Measurements from ENCODE around the gene CYB5R3.
"Not testable (repeated sequence)": the region's sequence is repeated elsewhere in the genome, so short reads cannot be mapped to it uniquely, and the experiment has no call there.

The CYB5R3 gene

DNA sequence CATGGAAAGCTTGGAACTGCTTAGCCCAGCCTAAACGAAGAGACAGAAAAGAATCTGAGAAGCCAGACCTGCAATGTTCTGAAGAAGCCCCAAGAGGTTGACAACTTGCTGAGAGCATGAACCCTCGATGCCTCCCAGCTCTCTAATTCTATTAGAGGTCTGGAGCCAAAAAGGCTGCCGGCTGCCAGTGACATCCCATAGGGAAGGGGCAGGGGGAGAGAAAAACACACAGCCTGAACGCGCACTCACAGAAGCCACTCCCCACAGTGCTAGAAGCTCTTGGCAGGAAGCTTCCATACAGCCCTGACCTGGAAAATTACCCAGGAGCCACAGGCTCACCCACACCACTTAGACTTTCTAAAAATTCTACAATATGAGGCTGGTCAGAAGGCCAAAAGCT, 52.9 kb downstream of the CYB5R3 start:
- DNase-seq = no peak

DNA sequence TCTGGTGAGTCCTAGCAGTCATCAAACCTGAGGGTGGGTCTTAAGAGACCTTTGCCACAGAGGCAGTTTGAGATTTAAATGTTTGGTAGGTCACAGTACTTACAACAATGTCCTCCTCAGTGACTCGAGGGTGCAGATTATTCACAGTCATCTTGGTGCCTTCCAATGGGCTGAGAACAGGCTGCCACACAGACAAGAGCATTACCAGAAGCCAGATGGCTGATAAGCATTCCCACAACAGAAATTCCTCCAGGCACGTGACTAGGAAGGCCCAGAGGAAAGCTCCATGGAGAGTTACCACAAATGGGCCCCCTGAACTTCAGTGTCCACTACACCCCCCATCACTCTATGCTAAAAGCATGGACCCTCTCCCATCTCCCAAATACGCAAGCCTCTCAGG, 53.8 kb downstream of the CYB5R3 start:
- DNase-seq = no peak

DNA sequence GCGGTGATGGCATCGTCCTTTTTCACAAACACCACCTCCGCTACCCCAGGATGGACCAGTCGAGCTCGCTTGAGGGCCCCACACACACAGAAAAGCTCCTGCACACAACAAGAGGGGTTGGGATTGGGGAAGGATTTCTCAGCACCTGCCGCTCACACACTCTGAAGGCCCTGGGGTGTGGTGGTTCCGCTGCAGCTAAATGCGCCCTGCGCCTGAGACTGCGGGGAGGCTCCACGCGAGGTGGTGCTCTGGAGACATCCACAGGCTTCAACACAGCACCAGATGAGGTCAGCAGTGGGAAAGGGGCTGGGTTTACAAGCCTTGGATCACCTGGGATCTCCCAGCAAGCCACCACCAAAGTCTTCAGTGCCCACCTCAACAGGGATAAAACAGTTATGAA, 57.2 kb downstream of the CYB5R3 start:
- no peak for DNase-seq

DNA sequence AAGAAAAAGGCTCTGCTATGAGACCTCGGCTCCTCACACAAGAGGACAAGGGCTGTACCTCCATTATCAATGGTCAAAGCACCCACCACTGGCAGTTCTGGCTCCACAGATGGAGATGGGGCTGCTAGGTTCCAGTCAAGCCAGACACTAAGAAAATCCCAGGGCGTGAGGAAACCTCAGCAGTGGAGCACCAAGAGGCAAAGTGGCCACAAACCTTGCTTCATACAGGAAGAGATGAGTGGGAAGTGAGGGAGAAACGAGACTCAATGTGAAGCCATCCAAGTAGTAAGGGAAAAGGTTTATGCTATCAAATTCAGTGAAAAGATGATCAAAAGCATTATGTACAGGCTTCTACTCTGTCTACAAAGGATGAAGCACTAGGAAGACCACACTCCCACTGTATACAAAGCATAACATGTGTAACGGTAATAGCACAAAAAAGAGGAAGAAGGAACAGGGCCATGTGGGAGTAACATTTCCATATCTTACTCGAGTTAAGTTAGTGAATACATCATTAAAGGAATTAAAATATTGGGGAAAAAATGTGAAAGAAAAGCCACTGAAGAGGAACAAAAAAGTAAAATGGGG, 61.5 kb downstream of the CYB5R3 start:
- DNase-seq = no peak

DNA sequence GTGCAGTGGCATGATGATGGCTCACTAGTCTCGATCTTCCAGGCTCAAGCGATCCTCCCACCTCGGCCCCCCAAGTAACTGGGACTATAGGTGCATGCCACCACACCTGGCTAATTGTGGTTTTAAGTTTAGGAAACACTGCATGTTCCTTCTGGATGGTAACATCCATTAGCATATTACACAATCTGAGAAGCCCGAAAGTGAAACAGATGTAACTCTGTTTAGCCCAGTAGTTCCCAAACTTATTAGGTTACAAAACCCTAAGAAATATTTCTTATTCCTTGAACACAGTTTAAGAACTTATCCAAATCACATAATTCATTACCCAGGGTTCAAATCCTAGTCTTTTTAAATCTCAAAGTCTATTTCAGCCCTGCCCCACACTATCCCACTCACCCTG, 62.8 kb downstream of the CYB5R3 start:
- no peak for DNase-seq

DNA sequence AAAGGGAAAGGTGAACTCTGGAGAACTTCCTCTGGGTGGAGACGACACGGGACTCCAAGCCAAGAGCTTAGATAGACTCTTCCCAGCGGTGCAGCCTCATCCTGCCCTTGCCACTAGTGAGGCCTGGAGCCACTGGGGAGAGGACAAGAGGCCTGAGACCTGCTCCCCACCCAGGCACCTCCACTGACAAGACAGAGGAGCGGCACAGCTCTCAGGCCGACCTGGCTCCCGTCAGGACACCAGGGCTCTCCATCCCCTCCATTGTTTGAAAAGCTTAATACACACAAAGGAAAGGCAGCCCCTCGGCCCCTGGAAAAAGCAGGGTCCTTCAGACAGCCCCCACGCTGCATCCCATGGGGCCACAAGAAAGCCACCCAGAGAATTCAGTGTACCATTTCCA, 64.1 kb downstream of the CYB5R3 start:
- no peak for DNase-seq

DNA sequence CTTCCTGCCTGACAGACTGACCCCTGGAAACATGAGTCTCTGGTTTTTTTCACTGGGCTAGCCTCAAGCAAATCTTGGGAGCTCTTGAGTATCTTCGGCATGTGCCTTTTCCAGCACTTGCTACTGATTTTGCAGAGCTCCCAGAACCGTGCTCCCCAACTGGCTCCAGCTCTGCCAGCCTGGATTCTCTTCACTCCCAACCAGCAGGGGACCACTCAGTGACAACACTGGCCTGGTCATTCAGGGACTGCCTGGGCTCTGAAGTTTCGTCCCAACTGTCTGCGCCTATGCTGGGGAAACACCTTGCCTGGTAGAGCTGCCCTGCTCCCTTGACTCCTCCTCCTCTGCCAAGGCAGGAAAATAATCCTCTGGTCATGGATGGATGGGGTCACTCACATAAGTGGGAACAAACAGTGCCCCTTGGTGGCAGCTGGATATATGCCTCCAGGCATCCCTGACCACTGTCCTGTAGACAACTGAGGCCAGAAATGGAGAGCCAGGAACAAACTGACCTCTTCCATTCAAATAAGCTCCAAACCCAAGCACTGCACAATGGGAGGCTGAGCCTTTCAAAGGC, 64.7 kb downstream of the CYB5R3 start:
- no peak for DNase-seq

DNA sequence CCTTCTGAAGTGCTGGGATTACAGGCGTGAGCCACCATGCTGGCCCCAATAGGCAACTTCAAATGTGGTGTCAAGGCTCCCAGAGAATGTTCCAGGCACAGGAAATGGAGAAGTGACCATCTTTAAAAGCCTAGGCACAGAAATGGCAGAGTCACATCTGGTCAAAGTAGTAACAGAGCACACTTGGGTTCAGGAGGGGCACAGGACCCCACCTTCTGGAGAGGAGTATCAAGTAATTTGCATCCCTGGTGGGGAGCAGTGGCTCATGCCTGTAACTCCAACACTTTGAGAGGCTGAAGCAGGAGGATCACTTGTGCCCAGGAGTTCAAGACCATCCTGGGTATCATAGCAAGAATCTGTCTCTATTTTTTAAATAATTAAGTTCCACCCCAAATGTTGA, 66.2 kb downstream of the CYB5R3 start:
- no peak for DNase-seq

DNA sequence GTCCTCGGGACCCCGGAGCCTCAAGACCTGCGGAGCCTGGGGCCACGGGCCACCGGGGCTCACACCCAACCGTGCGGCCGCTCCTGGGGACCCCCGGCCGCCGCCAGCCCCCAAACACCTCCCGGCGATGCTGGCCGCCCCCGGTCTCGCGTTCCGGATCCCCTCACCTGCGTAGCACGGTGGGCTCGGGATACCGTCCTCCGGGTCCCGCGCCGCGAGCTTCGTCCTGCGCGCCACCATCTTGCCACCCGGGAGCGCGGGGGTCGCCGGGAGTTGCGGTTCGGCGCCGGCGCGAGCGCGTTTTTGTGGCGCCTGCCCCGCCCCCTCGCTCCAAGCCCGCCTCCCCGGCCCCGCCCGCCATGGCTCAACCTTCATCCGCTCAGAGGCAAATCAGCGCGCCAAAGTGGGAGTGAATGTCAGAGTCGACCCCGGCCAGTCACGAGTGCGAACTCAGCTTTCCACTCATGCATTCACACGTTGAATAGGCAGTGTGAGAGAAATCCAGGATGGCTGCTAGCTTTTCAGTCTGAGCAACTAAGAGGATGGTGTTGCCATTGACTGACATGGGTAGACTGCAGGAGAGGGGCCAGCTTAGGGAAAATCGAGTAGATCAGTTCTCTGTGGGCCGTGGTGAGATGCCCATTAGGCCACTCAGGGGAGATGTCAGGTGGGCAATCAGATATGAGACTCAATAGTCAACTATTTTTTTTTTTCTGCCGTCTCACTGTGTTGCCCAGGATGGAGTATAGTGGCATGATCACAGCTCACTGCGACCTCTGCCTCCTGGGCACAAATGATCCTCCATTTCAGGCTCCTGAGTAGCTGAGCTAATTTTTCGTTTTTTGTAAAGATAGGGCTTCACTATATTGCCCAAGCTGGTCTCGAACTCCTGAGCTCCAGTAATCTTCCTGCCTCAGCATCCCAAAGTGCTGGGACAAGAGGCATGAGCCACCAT, 67.2 kb downstream of the CYB5R3 start:
- DNase-seq = peak; percentile 85

DNA sequence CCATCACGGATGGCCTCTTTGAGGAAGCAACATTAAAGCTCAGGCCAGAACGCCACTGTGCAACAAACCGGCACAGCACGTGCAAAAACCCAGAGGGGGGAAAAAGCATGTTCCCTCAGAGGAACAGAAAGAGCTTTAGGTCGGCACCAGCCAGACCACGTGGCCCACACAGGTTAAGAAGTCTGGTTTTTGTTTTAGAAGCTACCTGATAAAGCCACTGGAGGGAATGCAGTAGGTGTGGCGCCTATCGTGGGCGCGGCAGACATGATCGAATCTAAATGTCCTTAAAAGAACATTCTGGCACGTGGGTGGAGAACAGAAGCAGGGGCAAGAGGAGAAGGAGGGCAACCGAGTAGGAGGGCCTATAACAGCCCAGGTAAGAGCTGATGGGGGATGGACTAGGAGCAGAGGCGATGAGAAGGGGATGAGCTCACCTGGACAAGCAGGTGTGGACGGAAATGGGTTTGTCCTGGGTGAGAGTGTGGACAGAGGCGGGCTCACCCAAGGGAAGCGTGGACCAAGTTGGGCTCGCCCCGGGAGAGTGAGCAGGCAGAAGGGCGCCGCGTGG, 67.9 kb downstream of the CYB5R3 start:
- not testable (repeated sequence) for DNase-seq

DNA sequence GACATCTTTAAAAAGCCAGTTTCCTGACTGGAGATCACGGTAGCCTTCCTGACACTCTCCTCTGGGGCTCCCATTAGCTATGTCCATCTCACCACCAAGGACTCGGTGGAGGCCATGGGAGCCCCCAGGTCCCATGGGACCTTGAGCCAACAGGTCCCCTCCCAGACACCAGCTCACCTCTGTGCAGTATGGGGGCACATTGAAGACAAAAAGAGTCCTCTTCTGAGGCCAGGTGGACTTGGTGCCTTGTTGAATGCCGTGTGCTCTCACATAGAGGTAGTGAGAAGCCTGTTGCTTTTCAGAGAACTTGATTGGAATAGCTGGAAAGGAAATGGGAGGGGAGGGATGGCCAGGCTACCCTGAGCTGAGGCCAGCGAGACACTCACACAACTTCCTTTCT, 69.2 kb downstream of the CYB5R3 start:
- DNase-seq = not testable (repeated sequence)

DNA sequence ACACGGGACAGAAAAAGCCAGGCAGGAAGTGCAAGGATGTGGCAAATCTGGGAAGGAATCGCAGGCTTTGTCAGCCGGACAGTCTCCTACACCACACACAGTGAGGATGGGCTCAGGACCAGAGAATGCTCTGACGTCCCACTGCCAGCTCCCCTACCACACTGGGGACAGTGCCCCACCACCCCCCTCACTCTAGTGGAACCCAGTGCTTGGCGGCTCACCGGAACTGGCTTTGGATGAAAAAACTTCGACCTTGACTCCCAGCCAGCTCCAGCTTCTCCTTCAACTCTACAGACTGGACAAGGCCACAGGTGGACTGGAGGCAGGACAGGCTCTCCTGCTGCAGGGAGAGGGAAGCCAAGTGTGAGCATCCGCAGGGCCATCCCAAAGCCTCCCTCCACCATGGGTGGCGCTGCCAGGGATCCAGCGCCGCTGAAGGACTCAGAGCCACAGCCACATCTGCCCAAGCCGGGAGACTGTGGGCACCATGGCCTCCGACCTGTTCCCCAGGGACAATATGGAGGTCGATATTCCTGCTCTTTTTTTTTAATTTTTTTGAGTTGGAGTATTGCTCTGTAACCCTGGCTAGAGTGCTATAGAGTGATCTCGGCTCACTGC, 71.5 kb downstream of the CYB5R3 start:
- DNase-seq = no peak

DNA sequence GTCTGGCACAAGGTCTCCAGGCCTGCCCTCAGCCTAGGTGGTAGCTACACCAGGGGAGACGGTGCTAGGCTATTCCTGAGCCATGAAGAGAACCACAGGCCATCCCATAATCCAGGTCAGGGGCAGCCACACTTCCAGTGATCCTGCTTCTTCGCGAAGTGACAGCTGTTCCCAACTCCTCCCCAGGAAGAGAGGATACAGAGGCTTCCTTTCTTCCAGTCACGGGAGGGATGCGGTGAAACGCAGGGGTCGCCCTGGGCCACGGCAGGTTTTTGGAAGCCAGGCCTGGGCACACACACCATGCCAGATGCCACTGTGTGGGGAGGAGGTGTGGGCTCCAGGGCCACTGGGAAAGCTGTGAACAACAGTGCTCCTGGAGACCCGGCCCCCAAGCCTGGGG, 72.1 kb downstream of the CYB5R3 start:
- not testable (repeated sequence) for DNase-seq

DNA sequence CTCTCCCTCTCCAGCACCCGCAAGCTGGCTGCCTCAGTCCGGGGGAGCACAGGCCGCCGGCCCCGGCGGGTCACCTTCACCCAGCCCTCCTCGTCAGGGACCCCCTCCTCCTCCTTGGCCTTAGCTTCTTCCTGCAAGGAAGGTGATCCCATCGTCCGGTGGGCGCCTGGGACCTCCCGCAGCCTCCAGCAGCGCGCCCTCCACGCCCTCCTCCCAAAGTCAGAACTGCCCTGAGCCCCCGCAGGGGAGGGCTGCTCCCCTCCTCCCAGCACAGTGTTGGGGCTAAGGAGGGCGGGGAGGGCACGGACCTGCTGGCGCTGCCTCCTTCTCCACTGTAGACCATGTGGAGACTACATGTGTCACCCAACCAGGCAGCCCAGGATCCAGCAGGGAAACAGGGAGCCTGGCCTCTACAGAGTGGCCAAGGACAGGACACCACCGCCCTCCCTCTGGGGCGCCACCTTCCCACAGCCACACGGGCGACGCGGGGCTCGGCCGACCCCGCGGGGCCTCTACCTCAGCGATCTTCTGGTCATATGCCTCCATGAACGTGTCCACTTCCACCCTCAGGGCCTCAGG, 73.1 kb downstream of the CYB5R3 start:
- not testable (repeated sequence) for DNase-seq

DNA sequence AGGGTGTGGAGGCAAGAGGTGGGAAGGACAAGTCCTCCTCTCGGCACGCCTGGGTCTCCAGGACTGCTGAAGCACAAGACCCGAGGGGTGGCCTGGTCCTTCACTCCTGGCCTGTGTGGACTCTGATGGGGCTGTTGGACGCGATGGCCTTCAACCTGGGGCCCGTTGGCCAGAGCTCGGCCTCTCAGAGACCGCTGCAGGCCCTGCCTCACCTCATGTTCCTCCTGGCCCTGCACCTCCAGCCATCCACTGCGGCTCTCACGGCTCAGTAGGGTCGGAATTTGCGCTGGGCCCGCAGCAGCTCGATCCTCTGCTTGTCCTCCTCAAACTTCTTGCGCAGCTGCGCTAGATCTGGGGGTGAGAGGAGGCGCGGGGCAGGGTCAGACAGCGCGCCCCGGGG, 74.7 kb downstream of the CYB5R3 start:
- DNase-seq = not testable (repeated sequence)

DNA sequence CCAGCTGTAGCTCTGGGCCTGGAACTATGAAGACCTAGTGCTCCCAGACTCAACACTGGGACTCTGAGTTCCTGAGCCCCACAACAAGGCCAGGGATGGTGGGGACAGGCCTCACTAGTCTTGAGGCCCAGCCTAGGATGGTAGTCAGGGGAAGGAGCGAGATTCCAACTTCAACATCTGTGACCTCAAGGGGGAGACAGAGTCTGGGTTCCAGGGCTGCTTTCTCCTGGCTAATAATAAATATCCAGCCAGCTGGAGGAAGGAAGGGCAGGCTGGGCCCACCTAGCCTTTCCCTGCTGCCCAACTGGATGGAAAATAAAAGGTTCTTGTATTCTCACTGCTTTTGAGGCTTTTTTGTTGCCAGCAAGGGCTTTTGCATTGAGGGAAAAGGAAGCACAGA, 75.1 kb downstream of the CYB5R3 start:
- not testable (repeated sequence) for DNase-seq

DNA sequence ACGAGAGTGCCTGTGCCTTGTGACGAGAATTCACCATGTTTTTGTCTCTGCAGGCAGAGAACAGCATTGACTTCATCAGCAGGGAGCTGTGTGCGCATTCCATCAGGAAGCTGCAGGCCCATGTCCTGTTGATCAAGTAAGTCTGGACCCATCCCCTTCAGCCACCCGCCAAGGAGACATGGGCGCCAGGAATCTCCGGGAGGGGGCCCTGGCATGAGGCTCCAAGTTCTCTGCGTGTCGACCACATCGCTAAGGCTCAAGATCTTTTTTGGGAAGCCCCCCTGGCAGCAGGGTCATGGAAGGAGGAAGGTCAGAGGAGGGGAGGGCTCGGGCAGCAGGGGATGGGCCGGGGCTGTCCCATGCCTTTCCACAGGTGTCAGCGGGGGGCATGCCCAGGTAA, 78.1 kb downstream of the CYB5R3 start:
- DNase-seq = not testable (repeated sequence)

DNA sequence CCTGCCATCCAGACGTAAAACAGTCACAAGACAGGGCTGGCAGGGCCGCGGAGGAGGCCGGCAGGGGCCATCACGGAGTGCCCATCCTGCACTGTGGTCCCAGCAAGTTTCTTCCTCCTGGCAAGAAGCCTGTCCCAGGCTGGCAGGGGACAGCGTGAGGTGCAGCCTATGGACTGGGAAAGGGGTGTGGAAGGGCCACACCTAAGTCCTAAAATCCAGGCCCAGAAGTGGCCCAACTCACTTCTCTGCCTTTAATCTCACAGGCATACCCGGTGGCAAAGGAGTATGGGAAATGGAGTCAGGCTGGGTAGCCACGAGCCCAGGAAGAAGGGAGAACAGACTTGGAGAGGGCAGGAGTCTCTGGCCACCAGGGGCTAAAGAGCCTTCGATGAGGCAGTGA, 78.6 kb downstream of the CYB5R3 start:
- DNase-seq = not testable (repeated sequence)

DNA sequence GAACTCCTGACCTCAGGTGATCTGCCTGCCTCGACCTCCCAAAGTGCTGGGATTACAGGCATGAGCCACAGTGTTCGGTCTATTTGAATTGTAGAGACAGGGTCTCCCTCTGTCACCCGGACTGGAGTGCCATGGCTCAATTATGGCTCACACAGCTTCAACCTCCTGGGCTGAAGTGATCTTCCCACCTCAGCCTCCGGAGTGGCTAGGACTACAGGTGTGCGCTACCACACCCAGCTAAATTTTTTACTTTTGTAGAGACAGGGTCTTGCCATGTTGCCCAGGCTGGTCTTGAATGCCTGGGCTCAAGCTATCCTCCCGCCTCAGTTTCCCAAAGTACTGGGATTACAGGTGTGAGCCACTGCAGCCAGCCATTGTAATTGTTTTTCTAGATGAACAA, 81.2 kb downstream of the CYB5R3 start:
- not testable (repeated sequence) for DNase-seq
